ENCODE data around the gene RAB35.

GRCh38 chr12:120164293-120164692 is 47.7 kb upstream of the RAB35 start:
- TF ChIP-seq, protein P1, sequence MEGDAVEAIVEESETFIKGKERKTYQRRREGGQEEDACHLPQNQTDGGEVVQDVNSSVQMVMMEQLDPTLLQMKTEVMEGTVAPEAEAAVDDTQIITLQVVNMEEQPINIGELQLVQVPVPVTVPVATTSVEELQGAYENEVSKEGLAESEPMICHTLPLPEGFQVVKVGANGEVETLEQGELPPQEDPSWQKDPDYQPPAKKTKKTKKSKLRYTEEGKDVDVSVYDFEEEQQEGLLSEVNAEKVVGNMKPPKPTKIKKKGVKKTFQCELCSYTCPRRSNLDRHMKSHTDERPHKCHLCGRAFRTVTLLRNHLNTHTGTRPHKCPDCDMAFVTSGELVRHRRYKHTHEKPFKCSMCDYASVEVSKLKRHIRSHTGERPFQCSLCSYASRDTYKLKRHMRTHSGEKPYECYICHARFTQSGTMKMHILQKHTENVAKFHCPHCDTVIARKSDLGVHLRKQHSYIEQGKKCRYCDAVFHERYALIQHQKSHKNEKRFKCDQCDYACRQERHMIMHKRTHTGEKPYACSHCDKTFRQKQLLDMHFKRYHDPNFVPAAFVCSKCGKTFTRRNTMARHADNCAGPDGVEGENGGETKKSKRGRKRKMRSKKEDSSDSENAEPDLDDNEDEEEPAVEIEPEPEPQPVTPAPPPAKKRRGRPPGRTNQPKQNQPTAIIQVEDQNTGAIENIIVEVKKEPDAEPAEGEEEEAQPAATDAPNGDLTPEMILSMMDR (IDR thresholded peaks at IDR 0.05 in 4 of 5, conservative IDR thresholded peaks at IDR 0.05 in 1 of 5): no peak
- TF ChIP-seq POLR2A (IDR thresholded peaks at IDR 0.05): no peak

Measured in gastrocnemius medialis (tissue), 4 donors.